ENCODE results near the gene FAM3A. TPM values are rescaled to one million over a fixed set of nuclear protein-coding genes. Genes with fewer than 3 reads are reported as not detected.

FAM3A gene
- total RNA-seq, 1 experiment from 2014 or later = 25.0 TPM

DNA sequence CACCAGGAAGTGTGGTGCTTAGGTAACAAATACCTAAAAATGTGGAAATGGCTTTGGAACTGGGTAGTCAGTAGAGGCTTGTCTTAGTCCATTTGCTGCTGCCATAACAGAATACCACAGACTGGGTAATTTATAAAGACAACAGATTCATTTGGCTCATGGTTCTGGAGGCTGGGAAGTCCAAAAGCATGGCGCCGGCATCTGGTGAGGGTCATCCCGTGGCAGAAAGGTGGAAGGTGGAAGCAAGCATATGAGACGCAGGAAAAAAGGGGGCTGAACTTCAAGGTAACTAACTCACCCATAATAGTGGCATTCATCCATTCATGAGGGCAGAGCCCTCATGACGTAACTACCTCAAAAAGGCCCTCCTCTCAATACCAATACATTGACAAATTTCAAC is 6.6 kb downstream of the FAM3A start:
- DNase-seq (ENCODE audit: low spot score) (no peak), ATAC-seq (no peak)
- Mint-ChIP-seq H3K27me3 (ENCODE audit: low read depth) (no peaks in the 10 kb centered on the region; the same call in 1 of the 2 replicates), H3K9me3 (no peaks in the 10 kb centered on the region), H3K27ac (no peak overlapping the region), H3K36me3 (peaks cover 15% of the 10 kb centered on the region), H3K4me1 (no peaks in the 10 kb centered on the region), H3K4me3 (no peak overlapping the region)
- CTCF ChIA-PET = no interaction called here
- TF ChIP-seq, protein P1, sequence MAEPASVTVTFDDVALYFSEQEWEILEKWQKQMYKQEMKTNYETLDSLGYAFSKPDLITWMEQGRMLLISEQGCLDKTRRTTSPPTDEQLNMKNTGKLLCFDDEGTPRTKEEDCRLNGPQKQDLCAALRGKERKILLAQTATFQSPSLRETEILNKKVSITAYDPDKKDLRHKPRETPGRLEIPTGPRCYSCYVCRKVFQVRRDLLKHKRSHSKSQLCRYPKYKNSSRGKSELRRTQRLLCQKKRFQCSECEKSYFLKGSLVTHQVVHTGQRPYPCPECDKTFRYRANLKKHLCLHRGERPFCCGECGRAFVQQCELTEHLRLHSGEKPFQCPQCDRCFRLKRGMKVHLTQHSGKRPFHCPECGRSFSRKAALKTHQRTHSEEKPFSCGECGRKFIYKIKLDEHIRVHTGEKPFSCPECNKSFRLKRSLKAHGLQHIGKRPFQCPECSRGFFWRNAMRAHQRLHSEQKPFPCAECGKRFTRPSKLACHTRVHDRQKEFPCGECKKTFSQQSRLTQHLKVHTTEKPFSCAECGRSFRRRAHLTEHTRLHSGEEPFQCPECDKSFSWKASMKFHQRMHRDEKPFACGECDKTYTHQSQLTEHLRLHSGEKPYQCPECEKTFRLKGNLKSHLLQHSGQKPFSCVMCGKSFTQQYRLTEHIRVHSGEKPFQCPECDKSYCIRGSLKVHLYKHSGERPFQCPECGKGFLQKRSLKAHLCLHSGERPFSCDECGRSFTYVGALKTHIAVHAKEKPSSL (CRISPR knock-in tag; conservative IDR thresholded peaks at IDR 0.05) = no peak
- no peak for TF ChIP-seq JAZF1 (CRISPR knock-in tag; IDR thresholded peaks at IDR 0.05)
- no peak for TF ChIP-seq OVOL2 (CRISPR knock-in tag; IDR thresholded peaks at IDR 0.05; ENCODE audit: borderline replicate concordance)
- TF ChIP-seq, protein P2, sequence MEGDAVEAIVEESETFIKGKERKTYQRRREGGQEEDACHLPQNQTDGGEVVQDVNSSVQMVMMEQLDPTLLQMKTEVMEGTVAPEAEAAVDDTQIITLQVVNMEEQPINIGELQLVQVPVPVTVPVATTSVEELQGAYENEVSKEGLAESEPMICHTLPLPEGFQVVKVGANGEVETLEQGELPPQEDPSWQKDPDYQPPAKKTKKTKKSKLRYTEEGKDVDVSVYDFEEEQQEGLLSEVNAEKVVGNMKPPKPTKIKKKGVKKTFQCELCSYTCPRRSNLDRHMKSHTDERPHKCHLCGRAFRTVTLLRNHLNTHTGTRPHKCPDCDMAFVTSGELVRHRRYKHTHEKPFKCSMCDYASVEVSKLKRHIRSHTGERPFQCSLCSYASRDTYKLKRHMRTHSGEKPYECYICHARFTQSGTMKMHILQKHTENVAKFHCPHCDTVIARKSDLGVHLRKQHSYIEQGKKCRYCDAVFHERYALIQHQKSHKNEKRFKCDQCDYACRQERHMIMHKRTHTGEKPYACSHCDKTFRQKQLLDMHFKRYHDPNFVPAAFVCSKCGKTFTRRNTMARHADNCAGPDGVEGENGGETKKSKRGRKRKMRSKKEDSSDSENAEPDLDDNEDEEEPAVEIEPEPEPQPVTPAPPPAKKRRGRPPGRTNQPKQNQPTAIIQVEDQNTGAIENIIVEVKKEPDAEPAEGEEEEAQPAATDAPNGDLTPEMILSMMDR (IDR thresholded peaks at IDR 0.05) = no peak
- TF ChIP-seq ATF1 (CRISPR knock-in tag; IDR thresholded peaks at IDR 0.05) = no peak
- no peak for TF ChIP-seq ZNF121 (CRISPR knock-in tag; IDR thresholded peaks at IDR 0.05)
- no peak for TF ChIP-seq ZNF138 (CRISPR knock-in tag; conservative IDR thresholded peaks at IDR 0.05)
- TF ChIP-seq, protein P3, sequence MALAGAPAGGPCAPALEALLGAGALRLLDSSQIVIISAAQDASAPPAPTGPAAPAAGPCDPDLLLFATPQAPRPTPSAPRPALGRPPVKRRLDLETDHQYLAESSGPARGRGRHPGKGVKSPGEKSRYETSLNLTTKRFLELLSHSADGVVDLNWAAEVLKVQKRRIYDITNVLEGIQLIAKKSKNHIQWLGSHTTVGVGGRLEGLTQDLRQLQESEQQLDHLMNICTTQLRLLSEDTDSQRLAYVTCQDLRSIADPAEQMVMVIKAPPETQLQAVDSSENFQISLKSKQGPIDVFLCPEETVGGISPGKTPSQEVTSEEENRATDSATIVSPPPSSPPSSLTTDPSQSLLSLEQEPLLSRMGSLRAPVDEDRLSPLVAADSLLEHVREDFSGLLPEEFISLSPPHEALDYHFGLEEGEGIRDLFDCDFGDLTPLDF (CRISPR knock-in tag; IDR thresholded peaks at IDR 0.05) = no peak
- TF ChIP-seq, protein P4, sequence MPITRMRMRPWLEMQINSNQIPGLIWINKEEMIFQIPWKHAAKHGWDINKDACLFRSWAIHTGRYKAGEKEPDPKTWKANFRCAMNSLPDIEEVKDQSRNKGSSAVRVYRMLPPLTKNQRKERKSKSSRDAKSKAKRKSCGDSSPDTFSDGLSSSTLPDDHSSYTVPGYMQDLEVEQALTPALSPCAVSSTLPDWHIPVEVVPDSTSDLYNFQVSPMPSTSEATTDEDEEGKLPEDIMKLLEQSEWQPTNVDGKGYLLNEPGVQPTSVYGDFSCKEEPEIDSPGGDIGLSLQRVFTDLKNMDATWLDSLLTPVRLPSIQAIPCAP (CRISPR knock-in tag; IDR thresholded peaks at IDR 0.05) = no peak
- TF ChIP-seq, protein P5, sequence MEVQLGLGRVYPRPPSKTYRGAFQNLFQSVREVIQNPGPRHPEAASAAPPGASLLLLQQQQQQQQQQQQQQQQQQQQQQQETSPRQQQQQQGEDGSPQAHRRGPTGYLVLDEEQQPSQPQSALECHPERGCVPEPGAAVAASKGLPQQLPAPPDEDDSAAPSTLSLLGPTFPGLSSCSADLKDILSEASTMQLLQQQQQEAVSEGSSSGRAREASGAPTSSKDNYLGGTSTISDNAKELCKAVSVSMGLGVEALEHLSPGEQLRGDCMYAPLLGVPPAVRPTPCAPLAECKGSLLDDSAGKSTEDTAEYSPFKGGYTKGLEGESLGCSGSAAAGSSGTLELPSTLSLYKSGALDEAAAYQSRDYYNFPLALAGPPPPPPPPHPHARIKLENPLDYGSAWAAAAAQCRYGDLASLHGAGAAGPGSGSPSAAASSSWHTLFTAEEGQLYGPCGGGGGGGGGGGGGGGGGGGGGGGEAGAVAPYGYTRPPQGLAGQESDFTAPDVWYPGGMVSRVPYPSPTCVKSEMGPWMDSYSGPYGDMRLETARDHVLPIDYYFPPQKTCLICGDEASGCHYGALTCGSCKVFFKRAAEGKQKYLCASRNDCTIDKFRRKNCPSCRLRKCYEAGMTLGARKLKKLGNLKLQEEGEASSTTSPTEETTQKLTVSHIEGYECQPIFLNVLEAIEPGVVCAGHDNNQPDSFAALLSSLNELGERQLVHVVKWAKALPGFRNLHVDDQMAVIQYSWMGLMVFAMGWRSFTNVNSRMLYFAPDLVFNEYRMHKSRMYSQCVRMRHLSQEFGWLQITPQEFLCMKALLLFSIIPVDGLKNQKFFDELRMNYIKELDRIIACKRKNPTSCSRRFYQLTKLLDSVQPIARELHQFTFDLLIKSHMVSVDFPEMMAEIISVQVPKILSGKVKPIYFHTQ (CRISPR knock-in tag; IDR thresholded peaks at IDR 0.05) = no peak
- TF ChIP-seq, protein P6, sequence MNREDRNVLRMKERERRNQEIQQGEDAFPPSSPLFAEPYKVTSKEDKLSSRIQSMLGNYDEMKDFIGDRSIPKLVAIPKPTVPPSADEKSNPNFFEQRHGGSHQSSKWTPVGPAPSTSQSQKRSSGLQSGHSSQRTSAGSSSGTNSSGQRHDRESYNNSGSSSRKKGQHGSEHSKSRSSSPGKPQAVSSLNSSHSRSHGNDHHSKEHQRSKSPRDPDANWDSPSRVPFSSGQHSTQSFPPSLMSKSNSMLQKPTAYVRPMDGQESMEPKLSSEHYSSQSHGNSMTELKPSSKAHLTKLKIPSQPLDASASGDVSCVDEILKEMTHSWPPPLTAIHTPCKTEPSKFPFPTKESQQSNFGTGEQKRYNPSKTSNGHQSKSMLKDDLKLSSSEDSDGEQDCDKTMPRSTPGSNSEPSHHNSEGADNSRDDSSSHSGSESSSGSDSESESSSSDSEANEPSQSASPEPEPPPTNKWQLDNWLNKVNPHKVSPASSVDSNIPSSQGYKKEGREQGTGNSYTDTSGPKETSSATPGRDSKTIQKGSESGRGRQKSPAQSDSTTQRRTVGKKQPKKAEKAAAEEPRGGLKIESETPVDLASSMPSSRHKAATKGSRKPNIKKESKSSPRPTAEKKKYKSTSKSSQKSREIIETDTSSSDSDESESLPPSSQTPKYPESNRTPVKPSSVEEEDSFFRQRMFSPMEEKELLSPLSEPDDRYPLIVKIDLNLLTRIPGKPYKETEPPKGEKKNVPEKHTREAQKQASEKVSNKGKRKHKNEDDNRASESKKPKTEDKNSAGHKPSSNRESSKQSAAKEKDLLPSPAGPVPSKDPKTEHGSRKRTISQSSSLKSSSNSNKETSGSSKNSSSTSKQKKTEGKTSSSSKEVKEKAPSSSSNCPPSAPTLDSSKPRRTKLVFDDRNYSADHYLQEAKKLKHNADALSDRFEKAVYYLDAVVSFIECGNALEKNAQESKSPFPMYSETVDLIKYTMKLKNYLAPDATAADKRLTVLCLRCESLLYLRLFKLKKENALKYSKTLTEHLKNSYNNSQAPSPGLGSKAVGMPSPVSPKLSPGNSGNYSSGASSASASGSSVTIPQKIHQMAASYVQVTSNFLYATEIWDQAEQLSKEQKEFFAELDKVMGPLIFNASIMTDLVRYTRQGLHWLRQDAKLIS (CRISPR knock-in tag; IDR thresholded peaks at IDR 0.05; ENCODE audit: borderline replicate concordance) = no peak
- TF ChIP-seq RORB (CRISPR knock-in tag; IDR thresholded peaks at IDR 0.05) = no peak
- TF ChIP-seq, protein P7, sequence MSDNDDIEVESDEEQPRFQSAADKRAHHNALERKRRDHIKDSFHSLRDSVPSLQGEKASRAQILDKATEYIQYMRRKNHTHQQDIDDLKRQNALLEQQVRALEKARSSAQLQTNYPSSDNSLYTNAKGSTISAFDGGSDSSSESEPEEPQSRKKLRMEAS (CRISPR knock-in tag; IDR thresholded peaks at IDR 0.05) = no peak
- TF ChIP-seq, protein P8, sequence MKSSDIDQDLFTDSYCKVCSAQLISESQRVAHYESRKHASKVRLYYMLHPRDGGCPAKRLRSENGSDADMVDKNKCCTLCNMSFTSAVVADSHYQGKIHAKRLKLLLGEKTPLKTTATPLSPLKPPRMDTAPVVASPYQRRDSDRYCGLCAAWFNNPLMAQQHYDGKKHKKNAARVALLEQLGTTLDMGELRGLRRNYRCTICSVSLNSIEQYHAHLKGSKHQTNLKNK (CRISPR knock-in tag; IDR thresholded peaks at IDR 0.05) = no peak
- TF ChIP-seq, protein P9, sequence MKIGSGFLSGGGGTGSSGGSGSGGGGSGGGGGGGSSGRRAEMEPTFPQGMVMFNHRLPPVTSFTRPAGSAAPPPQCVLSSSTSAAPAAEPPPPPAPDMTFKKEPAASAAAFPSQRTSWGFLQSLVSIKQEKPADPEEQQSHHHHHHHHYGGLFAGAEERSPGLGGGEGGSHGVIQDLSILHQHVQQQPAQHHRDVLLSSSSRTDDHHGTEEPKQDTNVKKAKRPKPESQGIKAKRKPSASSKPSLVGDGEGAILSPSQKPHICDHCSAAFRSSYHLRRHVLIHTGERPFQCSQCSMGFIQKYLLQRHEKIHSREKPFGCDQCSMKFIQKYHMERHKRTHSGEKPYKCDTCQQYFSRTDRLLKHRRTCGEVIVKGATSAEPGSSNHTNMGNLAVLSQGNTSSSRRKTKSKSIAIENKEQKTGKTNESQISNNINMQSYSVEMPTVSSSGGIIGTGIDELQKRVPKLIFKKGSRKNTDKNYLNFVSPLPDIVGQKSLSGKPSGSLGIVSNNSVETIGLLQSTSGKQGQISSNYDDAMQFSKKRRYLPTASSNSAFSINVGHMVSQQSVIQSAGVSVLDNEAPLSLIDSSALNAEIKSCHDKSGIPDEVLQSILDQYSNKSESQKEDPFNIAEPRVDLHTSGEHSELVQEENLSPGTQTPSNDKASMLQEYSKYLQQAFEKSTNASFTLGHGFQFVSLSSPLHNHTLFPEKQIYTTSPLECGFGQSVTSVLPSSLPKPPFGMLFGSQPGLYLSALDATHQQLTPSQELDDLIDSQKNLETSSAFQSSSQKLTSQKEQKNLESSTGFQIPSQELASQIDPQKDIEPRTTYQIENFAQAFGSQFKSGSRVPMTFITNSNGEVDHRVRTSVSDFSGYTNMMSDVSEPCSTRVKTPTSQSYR (CRISPR knock-in tag; IDR thresholded peaks at IDR 0.05) = no peak
- no peak for TF ChIP-seq NFATC4 (CRISPR knock-in tag; IDR thresholded peaks at IDR 0.05)
- TF ChIP-seq ETV6 (CRISPR knock-in tag; IDR thresholded peaks at IDR 0.05) = no peak
- POLR2A ChIA-PET = no interaction called here
